Calu3 (cell line): ENCODE data around the gene TCFL5. TPM values are rescaled to one million over a fixed set of nuclear protein-coding genes. Genes with fewer than 3 reads are reported as not detected.

ENCODE experiments used
- BruUV-seq: library from RNA; stranded (reverse); fragments of 400-500 nt; replicated peaks from 2 replicates; lab custom pipeline; 2021; lab: Mats Ljungman, UMichigan
- CTCF ChIA-PET: fragments of 300-600 bp; sonication (Branson Sonifier 250); formaldehyde crosslinking; loops from one replicate; lab custom pipeline; 2022; ENCODE audit warnings: antibody characterized with exemption; lab: Charles Lee
- DNase-seq: peaks from one replicate; pipeline ENCODE4 v3.0.0; 2022
- H3K27ac Mint-ChIP-seq: one replicate; pipeline ENCODE4 v1.8.0; 2022; ENCODE audit warnings: mixed read lengths; ENCODE audit not compliant: unreplicated experiment
- H3K27me3 Mint-ChIP-seq: one replicate; pipeline ENCODE4 v1.8.0; 2022; ENCODE audit warnings: mixed read lengths; ENCODE audit not compliant: unreplicated experiment
- H3K36me3 Mint-ChIP-seq: one replicate; pipeline ENCODE4 v1.8.0; 2022; ENCODE audit warnings: mild to moderate bottlenecking, moderate library complexity, mixed read lengths; ENCODE audit not compliant: insufficient read depth, unreplicated experiment
- H3K4me1 Mint-ChIP-seq: one replicate; pipeline ENCODE4 v1.8.0; 2022; ENCODE audit warnings: mild to moderate bottlenecking, low read depth, mixed read lengths; ENCODE audit not compliant: unreplicated experiment
- H3K4me3 Mint-ChIP-seq: one replicate; pipeline ENCODE4 v1.8.0; 2022; ENCODE audit warnings: mild to moderate bottlenecking, low read depth, moderate library complexity, mixed read lengths; ENCODE audit not compliant: unreplicated experiment
- H3K9me3 Mint-ChIP-seq: one replicate; pipeline ENCODE4 v1.8.0; 2022; ENCODE audit warnings: low read depth, mixed read lengths; ENCODE audit not compliant: unreplicated experiment
- CTCF ChIP-seq: fragments of 200-600 bp; IDR thresholded peaks from one replicate; pipeline ENCODE4 v1.8.0; 2022; ENCODE audit warnings: antibody characterized with exemption; ENCODE audit not compliant: unreplicated experiment
- intact Hi-C: fragments of 100-400 bp; cut with micrococcal nuclease; formaldehyde crosslinking; loops from one replicate; pipeline ENCODE4 v1.10.0; 2022; ENCODE audit not compliant: unreplicated experiment
- total RNA-seq: library from RNA; stranded (reverse); gene quantifications from 2 replicates; pipeline ENCODE4 v1.2.3, GENCODE V29; 2022

Gene TCFL5
- total RNA-seq, 1 experiment from 2014 or later = 22.3 TPM

GRCh38 chr20:62834967-62835730 is 26.5 kb downstream of the TCFL5 start:
- Mint-ChIP-seq H3K27me3 (peaks cover 27% of the 10 kb centered on the region), H3K4me3 (no peak overlapping the region), H3K9me3 (no peaks in the 10 kb centered on the region), H3K36me3 (peaks cover 8% of the 10 kb centered on the region), H3K27ac (no peak overlapping the region), H3K4me1 (peaks cover 22% of the 10 kb centered on the region)
- DNase-seq = no peak
- CTCF ChIA-PET = no interaction called here
- intact Hi-C loops = no loop called here
- BruUV-seq = no TSS peak
- no peak for TF ChIP-seq CTCF

- Mint-ChIP-seq H3K4me1 (peaks cover 22% of the 10 kb centered on the region), H3K27ac (no peak overlapping the region), H3K27me3 (peaks cover 27% of the 10 kb centered on the region), H3K36me3 (peaks cover 8% of the 10 kb centered on the region), H3K9me3 (no peaks in the 10 kb centered on the region), H3K4me3 (peak overlapping the region; percentile 55)
- CTCF ChIA-PET = interaction anchor here (0.9 to 1.4 kb wide), 2 partner anchors 10 to 16 kb away, joined by 3 read pairs; no protein-coding TSS in a partner anchor
- BruUV-seq = no TSS peak
- intact Hi-C loops = no loop called here
- no peak for TF ChIP-seq CTCF
- DNase-seq = no peak
Measured at GRCh38 chr20:62832951-62833391, 28.7 kb downstream of the TCFL5 start.

- TF ChIP-seq CTCF = no peak
- Mint-ChIP-seq H3K4me3 (peak overlapping the region; percentile 55), H3K9me3 (no peaks in the 10 kb centered on the region), H3K4me1 (peaks cover 22% of the 10 kb centered on the region), H3K27ac (no peak overlapping the region), H3K36me3 (peaks cover 8% of the 10 kb centered on the region), H3K27me3 (peaks cover 27% of the 10 kb centered on the region)
- intact Hi-C loops = no loop called here
- BruUV-seq = no TSS peak
- CTCF ChIA-PET = interaction anchor here (0.9 to 1.4 kb wide), 4 partner anchors 11 to 42 kb away, joined by 3 read pairs; no protein-coding TSS in a partner anchor
- peak; percentile 70 for DNase-seq
Measured at GRCh38 chr20:62832212-62832922, 29.3 kb downstream of the TCFL5 start.

- no TSS peak for BruUV-seq
- CTCF ChIA-PET = interaction anchor here (0.9 to 1.4 kb wide), 3 partner anchors 11 to 42 kb away, joined by 3 read pairs; no protein-coding TSS in a partner anchor
- Mint-ChIP-seq H3K9me3 (no peaks in the 10 kb centered on the region), H3K27me3 (peaks cover 24% of the 10 kb centered on the region), H3K27ac (no peak overlapping the region), H3K4me1 (peaks cover 22% of the 10 kb centered on the region), H3K36me3 (peaks cover 8% of the 10 kb centered on the region), H3K4me3 (peak overlapping the region; percentile 55)
- intact Hi-C loops = no loop called here
- no peak for DNase-seq
- TF ChIP-seq CTCF = no peak
Measured at GRCh38 chr20:62831854-62832211, 29.8 kb downstream of the TCFL5 start.
